GM10847 (cell line): ENCODE data around the gene OR51M1.

Source experiments
- POLR2A ChIP-seq: IDR thresholded peaks from 2 replicates; pipeline ENCODE4 v1.6.1; 2011; ENCODE audit not compliant: insufficient read length; ENCODE audit errors: extremely low read depth

OR51M1 gene

GRCh38 chr11:5368502-5369043 lies 15.0 kb upstream of the OR51M1 start:
- TF ChIP-seq POLR2A, result no peak

- TF ChIP-seq POLR2A, result no peak
Observed at GRCh38 chr11:5369789-5370188, 13.8 kb upstream of the OR51M1 start.

GRCh38 chr11:5380740-5381342 lies 2.8 kb upstream of the OR51M1 start:
- no peak for TF ChIP-seq POLR2A

- no peak for TF ChIP-seq POLR2A
Observed at GRCh38 chr11:5384335-5384734, 723 bp downstream of the OR51M1 start.

GRCh38 chr11:5390210-5390609 lies 6.6 kb downstream of the OR51M1 start:
- TF ChIP-seq POLR2A, result no peak

GRCh38 chr11:5394091-5394490 lies 10.5 kb downstream of the OR51M1 start:
- no peak for TF ChIP-seq POLR2A

GRCh38 chr11:5398936-5399335 lies 15.3 kb downstream of the OR51M1 start:
- no peak for TF ChIP-seq POLR2A

GRCh38 chr11:5405173-5405572 lies 21.6 kb downstream of the OR51M1 start:
- no peak for TF ChIP-seq POLR2A

GRCh38 chr11:5420993-5421392 lies 37.4 kb downstream of the OR51M1 start:
- no peak for TF ChIP-seq POLR2A

GRCh38 chr11:5421811-5422210 lies 38.2 kb downstream of the OR51M1 start, which contains the start of gene OR51Q1:
OR51Q1 (plus strand) TSS chr11:5422111; CDS start chr11:5422201, 90 bp downstream.
- TF ChIP-seq POLR2A, result no peak

GRCh38 chr11:5423131-5423530 lies 39.5 kb downstream of the OR51M1 start:
- no peak for TF ChIP-seq POLR2A

GRCh38 chr11:5441414-5441813 lies 57.8 kb downstream of the OR51M1 start, which contains the start of gene OR51I1:
OR51I1 (minus strand) TSS chr11:5441514; CDS start chr11:5441514, 0 bp downstream.
- TF ChIP-seq POLR2A, result no peak
